Measurements from ENCODE around the gene AUTS2.

DNA sequence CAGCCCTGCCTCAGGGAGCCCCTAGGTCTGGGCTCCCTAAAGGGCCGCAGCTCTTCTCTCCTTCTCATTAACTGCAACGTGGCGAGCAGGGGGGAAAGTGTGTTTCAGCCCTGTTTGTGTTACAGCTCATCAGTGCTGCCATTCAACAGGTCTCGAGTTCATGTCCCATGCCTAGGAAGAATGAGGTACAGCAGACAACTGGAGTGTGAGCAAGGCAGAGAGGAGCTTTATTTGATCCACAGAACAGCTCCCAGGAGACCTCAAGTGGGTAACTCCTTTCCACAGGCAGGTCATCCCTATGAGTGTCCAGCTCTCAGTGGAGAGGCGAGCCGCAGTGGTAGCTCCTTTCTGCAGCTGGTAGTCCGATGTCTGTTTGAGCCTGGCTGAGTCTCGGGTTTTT, 313.1 kb downstream of the AUTS2 start:
- TF ChIP-seq POLR2A (IDR thresholded peaks at IDR 0.05; ENCODE audit: low read depth, low read length) = no peak
- no peak for TF ChIP-seq POLR2AphosphoS5 (IDR thresholded peaks at IDR 0.05; ENCODE audit: low read depth, low read length)
- TF ChIP-seq TAF1 (IDR thresholded peaks at IDR 0.05; ENCODE audit: borderline replicate concordance, low read depth, low read length) = no peak
